AG10803 (cell line): Measurements from ENCODE around the gene GMDS.

Source experiments
- DNase-seq: peaks from one replicate; pipeline ENCODE4 v3.0.0; 2010; ENCODE audit warnings: low read depth
- H3K4me3 ChIP-seq: 2 replicates; pipeline ENCODE4 v1.5.1; 2011; ENCODE audit warnings: mild to moderate bottlenecking, low read length, control low read depth
- TF ChIP-seq, protein P1 (sequence below): conservative IDR thresholded peaks from 2 replicates; pipeline ENCODE4 v1.5.1; 2011; ENCODE audit warnings: mild to moderate bottlenecking, low read length, control low read depth, inconsistent platforms

GMDS gene

DNA sequence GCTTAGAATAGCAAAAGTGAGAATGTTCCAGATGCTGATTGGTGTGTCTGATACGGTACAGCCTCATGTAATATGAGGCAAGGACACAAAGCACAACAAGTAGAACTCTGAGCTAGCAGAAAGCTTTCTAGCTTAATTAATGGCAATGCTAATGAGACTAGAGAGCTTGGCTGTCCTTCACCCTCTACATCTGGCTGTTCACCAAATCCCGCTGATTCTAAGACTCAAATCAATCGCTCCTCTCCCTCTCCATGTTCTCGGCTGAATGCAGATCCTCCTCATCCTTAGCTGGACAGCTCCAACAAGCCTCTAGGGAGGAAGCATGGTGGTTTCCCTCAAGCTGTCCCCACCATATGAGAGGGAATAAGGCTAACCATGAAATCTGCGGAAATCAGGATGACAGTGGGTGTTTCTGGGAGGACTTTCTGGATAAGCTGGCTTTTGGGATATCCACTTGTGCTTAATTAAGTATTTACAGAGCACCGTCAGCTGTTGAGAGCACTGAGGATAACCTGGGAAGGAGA, 506.8 kb downstream of the GMDS start:
- DNase-seq, result no peak
- TF ChIP-seq, protein P1, sequence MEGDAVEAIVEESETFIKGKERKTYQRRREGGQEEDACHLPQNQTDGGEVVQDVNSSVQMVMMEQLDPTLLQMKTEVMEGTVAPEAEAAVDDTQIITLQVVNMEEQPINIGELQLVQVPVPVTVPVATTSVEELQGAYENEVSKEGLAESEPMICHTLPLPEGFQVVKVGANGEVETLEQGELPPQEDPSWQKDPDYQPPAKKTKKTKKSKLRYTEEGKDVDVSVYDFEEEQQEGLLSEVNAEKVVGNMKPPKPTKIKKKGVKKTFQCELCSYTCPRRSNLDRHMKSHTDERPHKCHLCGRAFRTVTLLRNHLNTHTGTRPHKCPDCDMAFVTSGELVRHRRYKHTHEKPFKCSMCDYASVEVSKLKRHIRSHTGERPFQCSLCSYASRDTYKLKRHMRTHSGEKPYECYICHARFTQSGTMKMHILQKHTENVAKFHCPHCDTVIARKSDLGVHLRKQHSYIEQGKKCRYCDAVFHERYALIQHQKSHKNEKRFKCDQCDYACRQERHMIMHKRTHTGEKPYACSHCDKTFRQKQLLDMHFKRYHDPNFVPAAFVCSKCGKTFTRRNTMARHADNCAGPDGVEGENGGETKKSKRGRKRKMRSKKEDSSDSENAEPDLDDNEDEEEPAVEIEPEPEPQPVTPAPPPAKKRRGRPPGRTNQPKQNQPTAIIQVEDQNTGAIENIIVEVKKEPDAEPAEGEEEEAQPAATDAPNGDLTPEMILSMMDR, result no peak
- no peak overlapping the region for H3K4me3 ChIP-seq

DNA sequence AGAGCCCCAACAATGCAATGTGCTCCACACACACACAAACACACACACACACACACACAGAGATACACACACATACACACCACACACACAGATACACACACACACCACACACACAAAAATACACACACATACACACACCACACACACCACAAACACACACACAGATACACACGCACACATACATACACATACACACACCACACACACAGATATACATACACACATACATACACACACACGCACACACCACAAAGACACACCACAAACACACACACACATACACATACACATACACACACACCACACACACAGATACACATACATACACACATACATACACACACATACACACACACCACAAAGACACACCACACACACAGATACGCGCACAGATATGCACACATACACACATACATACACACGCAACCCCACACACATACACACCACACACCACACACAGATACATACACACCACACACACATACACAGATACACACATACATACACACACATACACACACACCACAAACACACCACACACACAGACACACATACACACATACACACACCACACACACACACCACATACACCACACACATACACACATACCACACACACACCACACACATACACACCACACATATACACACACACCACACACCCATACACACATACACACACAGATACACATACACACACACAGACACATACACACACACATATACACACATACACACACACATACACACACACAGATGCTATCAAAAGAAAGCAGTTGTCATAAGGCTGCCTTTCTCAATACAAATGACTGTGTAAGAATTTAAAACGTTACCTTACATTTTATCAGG, 507.7 kb downstream of the GMDS start:
- DNase-seq, result no peak
- TF ChIP-seq, protein P1, result no peak

DNA sequence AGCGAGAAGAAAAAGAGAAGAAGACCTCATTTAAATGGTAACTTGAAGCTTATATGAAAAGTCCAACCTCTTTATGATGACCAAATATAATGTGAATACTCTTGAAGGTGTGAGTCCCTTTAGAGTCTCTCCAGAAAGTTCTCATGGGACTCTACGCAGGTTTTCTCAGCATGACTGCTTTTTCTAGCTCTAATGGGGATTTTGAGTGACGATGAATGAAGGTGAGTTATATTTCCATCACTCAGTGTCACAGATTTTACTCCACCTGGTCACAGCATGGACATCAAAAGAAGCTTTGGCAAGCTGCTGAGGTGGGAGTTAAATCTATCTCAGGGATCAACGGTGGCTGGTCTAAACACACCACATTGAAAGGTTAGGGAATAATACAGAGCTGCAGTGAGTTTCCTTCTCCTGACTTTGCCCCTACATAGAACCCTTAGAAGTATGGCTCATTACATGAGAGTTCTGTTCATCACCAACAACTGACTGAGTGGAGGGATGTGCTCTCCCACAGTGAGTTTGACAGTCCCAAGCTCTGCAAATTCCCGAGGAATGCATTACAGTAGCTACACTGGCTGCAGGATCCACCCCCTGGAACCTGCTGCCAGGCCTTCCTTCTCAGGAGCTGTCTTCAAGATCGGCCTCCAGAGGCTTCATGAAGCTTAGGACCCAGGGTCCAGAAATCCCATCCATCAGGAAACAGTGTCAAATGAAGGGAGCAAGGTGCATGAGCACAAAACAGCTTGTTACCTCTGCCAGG, 508.9 kb downstream of the GMDS start:
- H3K4me3 ChIP-seq, result no peak overlapping the region
- DNase-seq, result no peak
- TF ChIP-seq, protein P1, result no peak

More for the DNA sequence above, 507.7 kb downstream of the GMDS start:
- no peak overlapping the region for H3K4me3 ChIP-seq

DNA sequence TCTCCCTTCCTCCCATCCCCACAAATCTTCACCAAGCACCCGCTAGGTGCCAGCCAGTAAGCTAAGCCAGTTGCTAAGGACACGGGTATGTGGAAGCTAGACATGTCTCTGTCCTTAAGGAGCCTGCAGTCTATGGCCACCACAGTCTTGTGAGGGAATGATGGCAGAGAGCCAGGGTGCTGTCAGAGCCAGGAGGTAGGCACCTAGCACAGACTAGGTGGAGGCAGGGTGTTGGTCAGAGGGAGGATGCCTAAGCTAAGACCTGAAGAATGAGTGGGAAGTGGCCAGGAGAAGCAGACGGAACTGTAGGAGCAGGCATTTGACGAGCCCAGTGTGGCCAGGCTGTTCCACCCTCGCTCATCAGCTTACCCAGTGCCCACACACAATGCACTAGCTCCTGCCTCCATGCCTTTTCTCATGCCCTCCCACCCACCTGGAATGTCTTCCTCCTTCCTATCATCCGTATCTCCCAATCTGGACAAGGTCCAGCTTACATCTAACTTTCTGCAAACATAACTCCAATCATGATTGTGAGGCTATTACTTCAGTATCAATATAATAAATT, 510.1 kb downstream of the GMDS start:
- no peak for DNase-seq
- no peak overlapping the region for H3K4me3 ChIP-seq
- TF ChIP-seq, protein P1, result no peak

DNA sequence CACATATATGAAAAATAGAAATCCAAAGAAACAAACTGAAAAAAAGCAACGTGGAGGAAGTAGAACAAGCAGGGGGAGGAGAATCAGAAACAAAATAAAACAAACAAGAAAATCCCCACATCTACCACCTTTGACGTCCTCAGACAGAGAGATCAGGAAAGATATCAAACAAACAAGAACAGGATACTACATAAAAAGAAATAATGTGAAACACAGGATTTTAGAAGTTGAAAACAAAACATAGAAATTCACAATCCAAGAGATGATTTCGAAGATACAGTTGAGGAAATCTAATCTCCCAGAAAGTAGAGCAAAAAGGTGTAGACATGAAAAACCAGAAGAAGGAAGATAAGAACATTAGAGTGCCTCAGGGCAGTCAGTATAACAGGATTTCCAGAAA, 514.5 kb downstream of the GMDS start:
- no peak overlapping the region for H3K4me3 ChIP-seq
- TF ChIP-seq, protein P1, result no peak
- no peak for DNase-seq

DNA sequence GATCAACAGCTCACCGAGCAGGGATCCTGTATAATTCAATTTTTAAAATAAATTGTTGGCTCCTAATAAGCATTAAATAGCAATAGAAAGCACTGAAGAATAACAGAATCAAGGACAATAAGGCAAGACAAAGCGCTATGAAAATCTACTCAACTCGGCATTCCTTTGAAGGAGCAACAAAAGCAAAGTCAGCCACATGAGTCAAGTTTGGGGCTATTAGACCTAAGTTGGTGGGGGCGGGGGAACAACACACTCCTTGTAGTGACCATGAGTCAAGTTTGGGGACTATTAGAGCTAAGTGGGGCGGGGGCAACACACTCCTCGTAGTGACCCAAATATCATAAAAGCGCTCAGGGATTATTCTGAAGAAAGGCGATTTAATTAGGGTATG, 515.7 kb downstream of the GMDS start:
- TF ChIP-seq, protein P1, result no peak
- H3K4me3 ChIP-seq, result no peak overlapping the region
- no peak for DNase-seq
